HG03439 (cell line): ENCODE results near the gene DPEP2.
"Not testable (repeated sequence)": the region's sequence is repeated elsewhere in the genome, so short reads cannot be mapped to it uniquely, and the experiment has no call there.

Experiments used
- ATAC-seq: cut with Tn5 transposase; IDR thresholded peaks from one replicate; pipeline ENCODE4 v1.9.1; 2021; ENCODE audit warnings: mild to moderate bottlenecking, moderate library complexity; ENCODE audit not compliant: unreplicated experiment

The DPEP2 gene, protein sequence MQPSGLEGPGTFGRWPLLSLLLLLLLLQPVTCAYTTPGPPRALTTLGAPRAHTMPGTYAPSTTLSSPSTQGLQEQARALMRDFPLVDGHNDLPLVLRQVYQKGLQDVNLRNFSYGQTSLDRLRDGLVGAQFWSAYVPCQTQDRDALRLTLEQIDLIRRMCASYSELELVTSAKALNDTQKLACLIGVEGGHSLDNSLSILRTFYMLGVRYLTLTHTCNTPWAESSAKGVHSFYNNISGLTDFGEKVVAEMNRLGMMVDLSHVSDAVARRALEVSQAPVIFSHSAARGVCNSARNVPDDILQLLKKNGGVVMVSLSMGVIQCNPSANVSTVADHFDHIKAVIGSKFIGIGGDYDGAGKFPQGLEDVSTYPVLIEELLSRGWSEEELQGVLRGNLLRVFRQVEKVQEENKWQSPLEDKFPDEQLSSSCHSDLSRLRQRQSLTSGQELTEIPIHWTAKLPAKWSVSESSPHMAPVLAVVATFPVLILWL

GRCh38 chr16:67998779-67999688 is at the start of gene DPEP2:
Gene DPEP2 (minus strand): TSS chr16:67999484. CDS start chr16:67993212, 6,272 bp downstream.
- ATAC-seq, result not testable (repeated sequence)

DNA sequence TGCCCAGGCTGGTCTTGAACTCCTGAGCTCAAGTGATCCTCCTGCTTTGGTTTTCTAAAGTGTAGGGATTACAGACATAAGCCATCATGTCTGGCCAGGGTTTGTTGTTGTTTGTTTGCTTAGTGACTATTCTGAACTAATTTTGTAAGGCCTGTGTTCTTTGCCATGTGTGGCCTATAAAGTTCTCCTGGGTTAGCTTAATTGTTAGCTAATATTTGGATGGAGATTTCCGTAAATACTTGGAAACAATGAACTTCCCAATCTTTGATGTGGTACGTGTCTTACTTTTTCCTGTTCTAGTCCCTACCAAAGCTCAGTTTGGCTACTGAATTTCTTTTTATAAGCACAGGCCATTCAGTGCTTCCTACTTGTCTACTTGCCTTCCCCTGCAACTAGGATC is 48.7 kb upstream of the DPEP2 start:
- ATAC-seq, result no peak

DNA sequence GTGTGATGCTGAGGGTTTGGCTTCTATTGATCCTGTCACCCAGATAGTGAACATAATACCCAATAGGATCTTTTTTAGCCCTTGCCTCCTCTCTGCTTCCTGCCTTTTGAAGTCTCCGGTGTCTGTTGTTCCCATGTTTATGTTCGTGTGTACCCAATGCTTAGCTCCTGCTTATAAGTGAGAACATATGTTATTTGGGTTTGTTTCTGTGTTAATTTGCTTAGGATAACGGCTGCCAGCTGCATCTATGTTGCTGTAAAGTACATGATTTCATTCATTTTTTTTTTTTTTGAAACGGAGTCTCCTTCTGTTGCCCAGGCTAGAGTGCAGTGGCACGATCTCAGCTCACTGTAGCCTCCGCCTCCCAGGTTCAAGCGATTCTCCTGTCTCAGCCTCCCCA is 46.8 kb upstream of the DPEP2 start:
- no peak for ATAC-seq

GRCh38 chr16:68041783-68042182 is 42.5 kb upstream of the DPEP2 start:
- no peak for ATAC-seq

DNA sequence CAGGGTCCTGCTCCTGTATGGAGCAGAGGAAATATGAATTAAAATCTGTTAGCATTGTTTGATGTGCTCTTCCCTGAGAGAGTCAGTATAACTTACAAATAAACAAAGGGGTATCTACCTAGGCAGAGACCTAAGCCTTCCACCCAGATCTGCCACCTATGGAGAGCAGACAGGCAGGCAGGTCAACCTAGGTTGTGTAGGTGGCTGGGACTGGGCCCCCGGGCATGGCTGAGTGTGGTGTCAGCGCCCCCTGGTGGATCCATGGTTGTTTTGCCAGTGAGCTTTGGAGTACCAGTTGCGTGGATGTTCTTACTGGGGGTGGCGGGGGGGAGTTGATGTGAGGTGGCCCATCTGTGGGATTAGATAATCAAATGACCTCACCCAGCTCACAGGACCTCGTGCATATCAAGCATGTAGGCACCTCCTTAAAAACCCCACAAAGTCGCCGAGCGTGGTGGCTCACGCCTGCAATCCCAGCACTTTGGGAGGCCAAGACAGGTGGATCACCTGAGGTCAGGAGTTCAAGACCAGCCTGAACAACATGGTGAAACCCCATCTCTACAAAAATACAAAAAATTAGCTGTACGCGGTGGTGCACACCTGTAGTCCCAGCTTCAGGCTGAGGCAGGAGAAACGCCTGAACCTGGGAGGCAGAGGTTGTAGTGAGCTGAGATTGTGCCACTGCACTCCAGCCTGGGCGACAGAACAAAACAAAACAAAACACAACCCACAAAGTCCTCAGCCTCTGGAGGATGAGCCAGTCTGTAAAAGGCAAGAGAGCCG is 41.4 kb upstream of the DPEP2 start:
- ATAC-seq, result peak; percentile 85

DNA sequence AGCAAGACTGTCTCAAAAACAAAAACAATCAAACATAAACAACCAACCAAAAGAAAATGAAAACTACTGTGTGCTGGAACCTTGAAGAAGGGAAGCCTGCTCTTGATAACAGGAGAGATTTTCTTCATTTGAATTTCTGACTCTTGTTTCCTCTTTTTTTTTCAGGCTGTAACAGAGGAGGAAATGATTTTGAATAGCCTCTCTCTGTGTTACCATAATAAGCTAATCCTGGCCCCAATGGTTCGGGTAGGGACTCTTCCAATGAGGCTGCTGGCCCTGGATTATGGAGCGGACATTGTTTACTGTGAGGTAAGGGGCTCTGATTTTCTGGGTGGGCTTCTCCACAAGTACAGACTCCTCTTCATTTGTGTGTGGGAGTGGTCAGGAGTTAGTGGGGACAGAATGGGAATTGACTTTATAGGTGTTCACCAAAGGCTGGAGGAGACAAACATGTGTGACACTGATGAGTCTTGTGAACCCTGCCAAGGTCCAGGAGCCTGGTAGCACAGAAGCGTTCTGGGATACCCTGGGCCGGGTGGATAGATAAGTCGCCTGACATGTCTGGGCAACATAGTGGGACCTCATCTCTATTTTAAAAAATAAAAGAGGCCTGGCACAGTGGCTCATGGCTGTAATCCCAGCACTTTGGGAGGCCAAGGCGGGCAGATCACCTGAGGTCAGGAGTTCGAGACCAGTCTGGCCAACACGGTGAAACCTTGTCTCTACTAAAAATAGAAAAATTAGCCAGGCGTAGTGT is 38.7 kb upstream of the DPEP2 start:
- no peak for ATAC-seq

- ATAC-seq, result no peak
Measured at GRCh38 chr16:68035227-68035626, 35.9 kb upstream of the DPEP2 start.

DNA sequence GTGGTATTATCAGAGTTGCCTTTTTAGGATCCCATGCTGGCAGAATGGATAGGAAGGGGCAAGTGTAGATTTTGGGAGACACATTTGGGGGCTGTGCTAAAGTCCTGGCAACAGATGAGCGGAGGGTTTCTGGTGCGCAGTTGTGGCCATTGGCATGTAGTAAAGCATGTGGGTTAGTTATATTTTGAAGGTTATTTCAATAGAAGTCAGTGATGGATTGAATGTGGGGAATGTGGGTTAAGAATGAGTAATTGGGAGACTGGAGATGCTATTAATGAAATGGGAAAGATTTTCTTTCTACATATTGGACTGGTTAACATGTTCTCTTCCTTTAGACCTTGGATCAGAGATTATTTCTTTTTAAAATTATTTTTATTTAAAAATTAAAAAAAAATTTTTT is 33.8 kb upstream of the DPEP2 start:
- no peak for ATAC-seq

DNA sequence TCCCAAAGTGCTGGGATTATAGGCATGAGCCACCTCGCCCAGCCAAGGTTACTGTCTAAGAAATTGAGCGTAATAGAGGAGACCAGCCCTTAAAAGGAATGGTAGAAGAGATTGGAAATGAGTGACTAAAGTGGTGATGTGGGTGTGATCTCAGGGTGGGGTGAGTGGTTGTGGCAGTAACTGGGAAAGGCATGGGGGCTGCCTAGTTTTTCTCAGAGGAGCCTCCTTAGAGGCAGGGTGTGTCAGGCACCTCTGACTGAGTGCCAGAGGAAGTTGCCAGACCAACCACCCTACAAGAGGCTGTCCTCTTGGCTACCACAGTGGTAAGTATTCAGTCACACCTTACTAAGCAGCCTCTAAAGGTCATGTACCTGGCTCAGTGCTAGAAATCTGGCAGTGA is 32.7 kb upstream of the DPEP2 start:
- no peak for ATAC-seq

GRCh38 chr16:68030108-68030507 is 30.8 kb upstream of the DPEP2 start:
- ATAC-seq, result not testable (repeated sequence)

GRCh38 chr16:68028996-68029395 is 29.7 kb upstream of the DPEP2 start:
- ATAC-seq, result no peak

- ATAC-seq, result peak; percentile 86
Measured at GRCh38 chr16:68022728-68023537, 23.6 kb upstream of the DPEP2 start, which contains the start of the genes DDX28 and DUS2. Gene DDX28 (minus strand): TSS chr16:68023232. CDS start chr16:68023202, 30 bp downstream. Gene DUS2 (plus strand): TSS chr16:68023284. CDS start chr16:68038024, 14,740 bp downstream.

GRCh38 chr16:68022278-68022727 is 23.0 kb upstream of the DPEP2 start:
- peak; percentile 12 for ATAC-seq

DNA sequence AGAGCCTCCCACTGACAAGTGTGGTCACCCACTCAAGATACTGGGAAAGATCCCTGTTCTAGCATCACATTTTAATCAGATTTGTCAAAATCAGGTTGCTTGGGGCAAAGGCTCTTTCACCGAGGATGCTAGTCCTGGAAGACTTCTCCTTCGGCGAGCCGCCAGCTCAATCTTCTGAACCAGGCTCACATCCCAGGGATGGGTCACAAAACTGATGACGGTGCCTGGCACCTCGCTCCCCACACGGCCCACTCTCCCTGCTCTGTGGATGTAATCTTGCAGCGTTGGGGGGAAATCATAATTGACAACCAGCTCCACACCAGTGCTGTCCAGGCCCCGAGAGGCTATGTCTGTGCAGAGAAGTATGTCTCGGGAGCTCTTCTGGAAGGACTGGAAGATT is 22.2 kb upstream of the DPEP2 start:
- ATAC-seq, result no peak

- ATAC-seq, result no peak
Measured at GRCh38 chr16:68019167-68019680, 19.9 kb upstream of the DPEP2 start.

- ATAC-seq, result no peak
Measured at GRCh38 chr16:68015681-68016080, 16.4 kb upstream of the DPEP2 start, which contains the start of gene DPEP2NB. Gene DPEP2NB (minus strand): TSS chr16:68015911. CDS start chr16:68015770, 141 bp downstream.

- ATAC-seq, result no peak
Measured at GRCh38 chr16:68013440-68013839, 14.2 kb upstream of the DPEP2 start.

GRCh38 chr16:68009872-68010271 is 10.6 kb upstream of the DPEP2 start:
- not testable (repeated sequence) for ATAC-seq
